Frontal cortex (tissue), 4 donors: ENCODE results near the gene ACTL7B. TPM values are rescaled to one million over a fixed set of nuclear protein-coding genes. Genes with fewer than 3 reads are reported as not detected.

Source experiments
- DNase-seq, 2 donors: peaks; one replicate each; pipeline ENCODE4 v3.0.0; 2012; ENCODE audit warnings: low spot score in 2 of 2
- FAIRE-seq: peaks from 2 replicates; lab custom pipeline; 2012; peaks lifted over from hg19 to GRCh38; lab: Jason Lieb, UNC
- small RNA-seq: library from RNA; depleted of rRNA; stranded (forward); fragments of <200 nt; gene quantifications from one replicate; pipeline ENCODE3, GENCODE V24; 2014
- total RNA-seq: library from RNA; depleted of rRNA; stranded (reverse); fragments of >200 nt; gene quantifications from one replicate; pipeline ENCODE4 v1.2.3, GENCODE V29; 2014
- donor health status: control.
- donor health status: control.
- donor health status: control.

The ACTL7B gene
- total RNA-seq, 1 donor from 2014 or later, result not detected

GRCh38 chr9:108812396-108813025, 43.3 kb downstream of the ACTL7B start:
- FAIRE-seq (no peak), DNase-seq (no peak)

GRCh38 chr9:108811944-108812343, 43.8 kb downstream of the ACTL7B start:
- DNase-seq, result no peak
- FAIRE-seq, result no peak

GRCh38 chr9:108809269-108809668, 46.5 kb downstream of the ACTL7B start:
- no peak for DNase-seq
- FAIRE-seq, result no peak

Small RNA genes lying within 50 kb of the gene (small RNA-seq; reads per million reads assigned to genes)
- not detected for gene AL359692.1

Other genes starting within 250 kb of the ACTL7B start
- gene ACTL7A, start 6.3 kb upstream of the ACTL7B start, total RNA-seq, result not detected
- 51.8 TPM for gene ELP1, start 78.1 kb upstream of the ACTL7B start, total RNA-seq
- 6.5 TPM for gene ABITRAM, start 78.4 kb upstream of the ACTL7B start, total RNA-seq
- gene CTNNAL1, start 157.5 kb upstream of the ACTL7B start, total RNA-seq, result 7.3 TPM